HCT116 (cell line): ENCODE measurements around the gene ABHD1. TPM values are rescaled to one million over a fixed set of nuclear protein-coding genes. Genes with fewer than 3 reads are reported as not detected.

Experiments used
- ATAC-seq: fragments of 200-7000 bp; cut with Tn5 transposase; 2 replicates; pipeline ENCODE4 v1.9.1; 2020; ENCODE audit warnings: mild to moderate bottlenecking, moderate library complexity
- BruUV-seq: library from RNA; stranded (reverse); fragments of 400-500 nt; replicated peaks from 2 replicates; lab custom pipeline; 2021; lab: Mats Ljungman, UMichigan
- CTCF ChIA-PET: fragments of 300-600 bp; sonication (Branson Sonifier 250); formaldehyde crosslinking; loops from one replicate; lab custom pipeline; 2021; ENCODE audit warnings: antibody characterized with exemption; lab: Charles Lee
- POLR2A ChIA-PET: fragments of 300-600, 350-600 bp; sonication (Branson Sonifier 250); formaldehyde crosslinking; loops from one replicate; lab custom pipeline; 2021; ENCODE audit warnings: antibody characterized with exemption; lab: Charles Lee
- RAD21 ChIA-PET, 2 experiments: fragments of 300-600 bp; sonication (Branson Sonifier 250); formaldehyde crosslinking; loops; one replicate each; lab custom pipeline; 2023; ENCODE audit warnings: low total read pairs in 2 of 2; ENCODE audit not compliant: uncharacterized antibody in 2 of 2, unreplicated experiment in 2 of 2, low non-redundant PET in 1 of 2; lab: Charles Lee
- DNase-seq: peaks from one replicate; pipeline ENCODE4 v3.0.0-alpha.2; 2010; ENCODE audit warnings: low read depth, low spot score
- H2AFZ ChIP-seq: fragments of 200-600 bp; shearing (Covaris generic), sonication (generic); 2 replicates; pipeline ENCODE4 v1.6.1; 2017; ENCODE audit warnings: low read depth, mixed run types, mixed read lengths, antibody characterized with exemption, low read length; ENCODE audit not compliant: poor library complexity, severe bottlenecking
- H3K27ac ChIP-seq: 2 replicates; pipeline ENCODE4 v1.5.1; 2012; ENCODE audit warnings: low read depth, low read length
- H3K27me3 ChIP-seq: fragments of 200-600 bp; sonication (generic); 2 replicates; pipeline ENCODE4 v1.6.1; 2016; ENCODE audit warnings: mixed run types, low read length, mixed read lengths; ENCODE audit not compliant: insufficient read depth
- H3K36me3 ChIP-seq, 2 experiments: fragments of 200-500 bp in 1 of 2; fragments of 200-600 bp in 1 of 2; sonication (Bioruptor generic) in 1 of 2; sonication (generic) in 1 of 2; 2 replicates each; pipeline versions ENCODE4 v1.5.1 to v1.6.1; 2014 to 2016; ENCODE audit warnings: low read length in 2 of 2, inconsistent platforms in 1 of 2, mixed read lengths in 1 of 2, mixed run types in 1 of 2; ENCODE audit not compliant: insufficient read depth in 2 of 2, control insufficient read depth in 1 of 2
- H3K4me1 ChIP-seq, 2 experiments: fragments of 200-600 bp in 1 of 2; sonication (generic) in 1 of 2; 2 replicates each; pipeline versions ENCODE4 v1.5.1 to v1.6.1; 2012 to 2017; ENCODE audit warnings: low read length in 2 of 2, inconsistent platforms in 1 of 2, mild to moderate bottlenecking in 1 of 2, mixed read lengths in 1 of 2, mixed run types in 1 of 2, moderate library complexity in 1 of 2; ENCODE audit not compliant: insufficient read depth in 2 of 2, control insufficient read depth in 1 of 2
- H3K4me2 ChIP-seq: fragments of 200-600 bp; sonication (generic); 2 replicates; pipeline ENCODE4 v1.6.1; 2017; ENCODE audit warnings: mixed run types, low read length, mixed read lengths
- H3K4me3 ChIP-seq, 2 experiments: fragments of 200-600 bp in 1 of 2; sonication (generic) in 1 of 2; replicated peaks in 1 of 2; 2 replicates each; pipeline ENCODE4 v1.5.1; 2011 to 2016; ENCODE audit warnings: low read length in 2 of 2, control low read depth in 1 of 2, low read depth in 1 of 2, mild to moderate bottlenecking in 1 of 2, mixed read lengths in 1 of 2, mixed run types in 1 of 2
- H3K79me2 ChIP-seq: fragments of 200-600 bp; sonication (generic); 2 replicates; pipeline ENCODE4 v1.6.1; 2017; ENCODE audit warnings: mild to moderate bottlenecking, mixed run types, low read length, moderate library complexity, mixed read lengths; ENCODE audit not compliant: insufficient read depth
- H3K9ac ChIP-seq: fragments of 200-600 bp; sonication (generic); 2 replicates; pipeline ENCODE4 v1.6.1; 2016; ENCODE audit warnings: low read length, mixed read lengths
- H3K9me2 ChIP-seq: fragments of 200-600 bp; sonication (generic), shearing (Covaris generic); 2 replicates; pipeline ENCODE4 v1.6.1; 2017; ENCODE audit warnings: mixed run types, mild to moderate bottlenecking, moderate library complexity; ENCODE audit not compliant: insufficient read depth
- H3K9me3 ChIP-seq, 2 experiments: fragments of 200-500 bp in 1 of 2; fragments of 200-600 bp in 1 of 2; sonication (Bioruptor generic) in 1 of 2; sonication (generic) in 1 of 2; 2 replicates each; pipeline ENCODE4 v1.6.1; 2014 to 2017; ENCODE audit warnings: low read length in 2 of 2, mixed read lengths in 2 of 2, inconsistent platforms in 1 of 2, low read depth in 1 of 2, mild to moderate bottlenecking in 1 of 2, mixed run types in 1 of 2, moderate library complexity in 1 of 2; ENCODE audit not compliant: control insufficient read depth in 1 of 2, insufficient read depth in 1 of 2
- H4K20me1 ChIP-seq: fragments of 200-600 bp; sonication (generic), shearing (Covaris generic); 2 replicates; pipeline ENCODE4 v1.6.1; 2017; ENCODE audit warnings: mixed run types, mild to moderate bottlenecking, moderate library complexity; ENCODE audit not compliant: insufficient read depth
- CBX3 ChIP-seq: IDR thresholded peaks from 2 replicates; pipeline ENCODE4 v1.6.1; 2012; ENCODE audit warnings: low read depth
- CTCF ChIP-seq, 3 experiments: fragments of 200-600 bp in 1 of 3; sonication (generic) in 1 of 3; IDR thresholded peaks in 2 of 3; conservative IDR thresholded peaks in 1 of 3; 2 replicates each; pipeline ENCODE4 v1.5.1; 2012 to 2017; ENCODE audit warnings: low read depth in 2 of 3, low read length in 2 of 3, antibody characterized with exemption in 1 of 3, borderline replicate concordance in 1 of 3, control low read depth in 1 of 3, mild to moderate bottlenecking in 1 of 3, mixed read lengths in 1 of 3, mixed run types in 1 of 3, moderate library complexity in 1 of 3; ENCODE audit not compliant: insufficient read depth in 1 of 3
- ELF1 ChIP-seq: IDR thresholded peaks from 2 replicates; pipeline ENCODE4 v1.6.1; 2012; ENCODE audit warnings: low read depth, borderline replicate concordance
- EZH2phosphoT487 ChIP-seq: fragments of 200-600 bp; IDR thresholded peaks from 2 replicates; pipeline ENCODE4 v1.6.1; 2018; ENCODE audit warnings: antibody characterized with exemption, borderline replicate concordance
- FOSL1 ChIP-seq: IDR thresholded peaks from 2 replicates; pipeline ENCODE4 v1.6.1; 2012; ENCODE audit warnings: low read depth
- JUND ChIP-seq: IDR thresholded peaks from 2 replicates; pipeline ENCODE4 v1.6.1; 2012
- POLR2A ChIP-seq: IDR thresholded peaks from 2 replicates; pipeline ENCODE4 v1.7.0; 2011; ENCODE audit warnings: borderline replicate concordance; ENCODE audit not compliant: insufficient read depth, insufficient read length; ENCODE audit errors: extremely low read depth
- POLR2AphosphoS5 ChIP-seq: IDR thresholded peaks from 2 replicates; pipeline ENCODE4 v1.6.1; 2011; ENCODE audit warnings: mild to moderate bottlenecking, low read depth, low read length, moderate library complexity
- RAD21 ChIP-seq: IDR thresholded peaks from 2 replicates; pipeline ENCODE4 v1.6.1; 2012; ENCODE audit warnings: low read depth, mild to moderate bottlenecking
- SIN3A ChIP-seq: IDR thresholded peaks from 2 replicates; pipeline ENCODE4 v1.6.1; 2012; ENCODE audit warnings: low read depth
- SP1 ChIP-seq: IDR thresholded peaks from 2 replicates; pipeline ENCODE4 v1.6.1; 2012; ENCODE audit warnings: low read depth
- YY1 ChIP-seq: IDR thresholded peaks from 2 replicates; pipeline ENCODE4 v1.6.1; 2011; ENCODE audit warnings: low read length, low read depth, moderate library complexity, mild to moderate bottlenecking; ENCODE audit not compliant: insufficient replicate concordance; ENCODE audit errors: extremely low read depth
- ZBTB33 ChIP-seq: IDR thresholded peaks from 2 replicates; pipeline ENCODE4 v1.6.1; 2011; ENCODE audit warnings: mild to moderate bottlenecking, low read length, moderate library complexity; ENCODE audit not compliant: insufficient replicate concordance; ENCODE audit errors: extremely low read depth
- ZFX ChIP-seq: fragments of 450-650 bp; IDR thresholded peaks from 2 replicates; pipeline ENCODE4 v1.6.1; 2017
- intact Hi-C: fragments of 100-400 bp; cut with micrococcal nuclease; formaldehyde crosslinking; loops from 2 replicates; pipeline ENCODE4 v1.10.0; 2022
- total RNA-seq: library from RNA; stranded (reverse); gene quantifications from one replicate; pipeline ENCODE4 v1.2.1, GENCODE V29; 2021; ENCODE audit not compliant: unreplicated experiment
- TF ChIP-seq, protein P1 (sequence below): IDR thresholded peaks from 2 replicates; pipeline ENCODE4 v1.6.1; 2012; ENCODE audit warnings: low read depth
- TF ChIP-seq, protein P2 (sequence below): IDR thresholded peaks from 2 replicates; pipeline ENCODE4 v1.6.1; 2012
- TF ChIP-seq, protein P3 (sequence below): IDR thresholded peaks from 2 replicates; pipeline ENCODE4 v1.6.1; 2012

ABHD1 gene
- total RNA-seq, 1 experiment from 2014 or later = not detected

GRCh38 chr2:27087823-27088410, 35.7 kb upstream of the ABHD1 start:
- no peak for TF ChIP-seq SIN3A
- no peak for TF ChIP-seq JUND
- TF ChIP-seq, protein P1, sequence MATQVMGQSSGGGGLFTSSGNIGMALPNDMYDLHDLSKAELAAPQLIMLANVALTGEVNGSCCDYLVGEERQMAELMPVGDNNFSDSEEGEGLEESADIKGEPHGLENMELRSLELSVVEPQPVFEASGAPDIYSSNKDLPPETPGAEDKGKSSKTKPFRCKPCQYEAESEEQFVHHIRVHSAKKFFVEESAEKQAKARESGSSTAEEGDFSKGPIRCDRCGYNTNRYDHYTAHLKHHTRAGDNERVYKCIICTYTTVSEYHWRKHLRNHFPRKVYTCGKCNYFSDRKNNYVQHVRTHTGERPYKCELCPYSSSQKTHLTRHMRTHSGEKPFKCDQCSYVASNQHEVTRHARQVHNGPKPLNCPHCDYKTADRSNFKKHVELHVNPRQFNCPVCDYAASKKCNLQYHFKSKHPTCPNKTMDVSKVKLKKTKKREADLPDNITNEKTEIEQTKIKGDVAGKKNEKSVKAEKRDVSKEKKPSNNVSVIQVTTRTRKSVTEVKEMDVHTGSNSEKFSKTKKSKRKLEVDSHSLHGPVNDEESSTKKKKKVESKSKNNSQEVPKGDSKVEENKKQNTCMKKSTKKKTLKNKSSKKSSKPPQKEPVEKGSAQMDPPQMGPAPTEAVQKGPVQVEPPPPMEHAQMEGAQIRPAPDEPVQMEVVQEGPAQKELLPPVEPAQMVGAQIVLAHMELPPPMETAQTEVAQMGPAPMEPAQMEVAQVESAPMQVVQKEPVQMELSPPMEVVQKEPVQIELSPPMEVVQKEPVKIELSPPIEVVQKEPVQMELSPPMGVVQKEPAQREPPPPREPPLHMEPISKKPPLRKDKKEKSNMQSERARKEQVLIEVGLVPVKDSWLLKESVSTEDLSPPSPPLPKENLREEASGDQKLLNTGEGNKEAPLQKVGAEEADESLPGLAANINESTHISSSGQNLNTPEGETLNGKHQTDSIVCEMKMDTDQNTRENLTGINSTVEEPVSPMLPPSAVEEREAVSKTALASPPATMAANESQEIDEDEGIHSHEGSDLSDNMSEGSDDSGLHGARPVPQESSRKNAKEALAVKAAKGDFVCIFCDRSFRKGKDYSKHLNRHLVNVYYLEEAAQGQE = no peak
- no peak for TF ChIP-seq SP1
- TF ChIP-seq POLR2AphosphoS5 = no peak
- no peak for TF ChIP-seq CTCF (IDR thresholded peaks at IDR 0.05 in 2 of 3, conservative IDR thresholded peaks at IDR 0.05 in 1 of 3; ENCODE audit: borderline replicate concordance in 1 of 3, insufficient read depth in 1 of 3, low read depth in 2 of 3, low read length in 2 of 3)
- TF ChIP-seq YY1 = no peak
- no peak for TF ChIP-seq ZFX
- no peak for TF ChIP-seq EZH2phosphoT487
- TF ChIP-seq, protein P2, sequence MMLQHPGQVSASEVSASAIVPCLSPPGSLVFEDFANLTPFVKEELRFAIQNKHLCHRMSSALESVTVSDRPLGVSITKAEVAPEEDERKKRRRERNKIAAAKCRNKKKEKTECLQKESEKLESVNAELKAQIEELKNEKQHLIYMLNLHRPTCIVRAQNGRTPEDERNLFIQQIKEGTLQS = no peak
- TF ChIP-seq POLR2A = no peak
- no peak for TF ChIP-seq FOSL1
- TF ChIP-seq RAD21 = no peak
- no peak for TF ChIP-seq CBX3
- no peak for TF ChIP-seq ELF1
- no peak for TF ChIP-seq ZBTB33
- TF ChIP-seq, protein P3, sequence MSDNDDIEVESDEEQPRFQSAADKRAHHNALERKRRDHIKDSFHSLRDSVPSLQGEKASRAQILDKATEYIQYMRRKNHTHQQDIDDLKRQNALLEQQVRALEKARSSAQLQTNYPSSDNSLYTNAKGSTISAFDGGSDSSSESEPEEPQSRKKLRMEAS = no peak
- TF ChIP-seq, all 23 proteins: peak for 0
- no peak overlapping the region for H3K9ac ChIP-seq
- ChIA-PET RAD21 (no interaction called here), POLR2A (interaction anchor here (0.7 kb wide), 1 partner anchor 21 kb away, joined by 3 read pairs; no protein-coding TSS in a partner anchor), CTCF (interaction anchor here (0.8 to 2.6 kb wide), 6 partner anchors 12 to 242 kb away, joined by 4 to 14 read pairs (median 6); no protein-coding TSS in a partner anchor)
- no peaks in the 10 kb centered on the region for H4K20me1 ChIP-seq
- TSS peak; percentile 52 for BruUV-seq
- no peak overlapping the region for H3K4me3 ChIP-seq
- intact Hi-C loops = loop anchor here (2.0 kb wide), 1 partner anchor 241 kb away; no protein-coding TSS in a partner anchor
- H2AFZ ChIP-seq = no peak overlapping the region
- no peak overlapping the region for H3K27ac ChIP-seq
- no peaks in the 10 kb centered on the region for H3K9me2 ChIP-seq
- H3K36me3 ChIP-seq = no peaks in the 10 kb centered on the region
- DNase-seq (no peak), ATAC-seq (no peak)
- H3K4me1 ChIP-seq = peaks cover 5 to 26% of the 10 kb centered on the region in 2 experiments
- peak overlapping the region; percentile 98; the same call in 1 of the 2 replicates for H3K4me2 ChIP-seq
- no peaks in the 10 kb centered on the region for H3K79me2 ChIP-seq
- no peaks in the 10 kb centered on the region for H3K27me3 ChIP-seq
- no peaks in the 10 kb centered on the region for H3K9me3 ChIP-seq
